SW 1271 (cell line): ENCODE data around the gene JMJD4.

Experiments used
- DNase-seq, 2 experiments: peaks; one replicate each; lab custom pipeline; 2025; lab: John Stamatoyannopoulos, UW

Gene JMJD4

GRCh38 chr1:227769047-227769935 lies 34.2 kb upstream of the JMJD4 start:
- DNase-seq, result no peak

- no peak for DNase-seq
Measured at GRCh38 chr1:227768640-227769039, 33.5 kb upstream of the JMJD4 start.

GRCh38 chr1:227768125-227768439 lies 33.0 kb upstream of the JMJD4 start:
- no peak for DNase-seq

GRCh38 chr1:227767401-227768124 lies 32.5 kb upstream of the JMJD4 start:
- DNase-seq, result no peak

DNA sequence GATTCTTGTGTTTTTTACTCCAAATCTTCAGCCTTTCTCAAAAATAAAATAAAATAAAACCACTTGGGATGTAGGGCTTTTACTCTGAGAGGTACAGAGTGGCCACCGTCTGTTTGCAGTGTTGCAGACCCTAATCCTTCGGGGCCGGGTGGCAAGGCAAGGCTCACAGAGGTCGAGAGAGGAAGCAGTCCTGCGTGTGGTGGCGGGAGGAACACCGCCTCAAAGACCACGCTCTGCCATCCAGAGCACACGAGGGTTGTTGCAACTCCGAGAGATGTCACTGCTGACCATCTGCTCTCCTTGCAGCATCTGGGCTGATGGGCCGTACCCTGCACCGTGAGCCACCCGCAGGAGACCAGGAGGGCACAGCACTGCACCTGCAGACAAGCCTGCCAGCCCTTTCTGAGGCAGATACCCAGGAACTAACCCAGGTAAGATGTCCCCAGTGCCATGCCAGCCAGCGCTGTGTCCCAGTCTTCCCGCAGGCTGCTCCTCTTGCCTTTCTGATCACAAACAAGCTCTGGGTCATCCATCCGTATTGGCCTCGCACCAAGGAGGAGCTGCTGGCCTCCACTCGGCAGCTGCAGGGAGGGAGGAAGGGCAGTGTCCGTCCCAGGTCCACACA lies 31.7 kb upstream of the JMJD4 start:
- DNase-seq, result no peak

GRCh38 chr1:227766015-227766634 lies 31.0 kb upstream of the JMJD4 start:
- no peak for DNase-seq

DNA sequence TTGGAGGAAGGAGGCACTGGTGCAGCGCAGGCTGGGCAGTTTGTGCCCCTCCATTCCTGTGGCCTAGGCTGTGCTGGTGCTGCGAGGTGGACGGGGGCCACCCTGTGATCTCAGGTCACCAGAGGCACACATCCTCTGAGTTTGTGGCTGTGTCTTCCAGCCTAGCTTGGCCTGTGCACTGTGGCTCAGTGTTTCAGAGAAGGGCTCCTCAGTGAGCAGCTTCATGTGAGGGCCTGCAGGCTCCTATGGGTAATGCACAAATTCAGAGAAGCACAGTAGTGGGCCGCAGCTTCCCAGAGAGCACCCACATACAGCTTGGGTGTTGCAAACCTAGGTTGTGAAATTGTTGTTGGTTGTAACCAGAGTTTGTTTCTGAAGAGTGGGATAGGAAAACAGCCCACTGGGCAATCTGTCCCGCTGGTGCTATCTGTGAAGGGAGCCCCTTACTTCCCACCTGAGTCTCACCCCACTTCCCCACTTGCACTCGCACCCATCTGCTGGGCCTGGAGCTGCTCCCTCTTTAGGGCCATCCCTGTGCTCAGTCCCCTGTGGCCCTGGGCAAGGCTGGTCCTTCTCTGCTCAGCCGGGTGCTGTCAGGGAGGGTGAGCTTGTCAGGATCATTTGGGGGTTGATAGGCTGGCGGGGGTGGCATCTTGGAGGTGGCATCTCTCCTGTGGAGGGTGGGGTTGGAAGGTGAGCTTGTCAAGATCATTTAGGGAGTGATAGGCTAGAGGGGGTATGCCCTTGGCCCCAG lies 30.3 kb upstream of the JMJD4 start:
- DNase-seq, result no peak

DNA sequence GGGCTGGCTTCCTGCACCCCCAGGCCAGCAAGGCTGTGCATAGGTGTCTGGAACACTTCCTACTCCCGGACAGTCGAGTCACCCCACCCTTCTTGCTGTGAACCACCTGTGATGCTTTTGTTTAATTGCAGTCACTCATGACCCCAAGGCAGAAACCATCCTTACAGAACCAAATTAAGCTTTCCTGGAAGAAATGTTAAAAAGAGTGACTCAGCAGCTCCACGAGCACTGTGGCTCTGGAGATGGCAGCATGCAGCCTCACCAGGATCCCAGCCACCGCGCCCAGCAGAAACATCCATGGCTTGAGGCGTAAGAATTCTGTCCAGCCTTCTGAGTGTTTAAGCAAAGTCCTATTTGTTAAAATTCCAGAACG lies 28.9 kb upstream of the JMJD4 start:
- no peak for DNase-seq

- DNase-seq, result no peak
Measured at GRCh38 chr1:227763246-227764018, 28.3 kb upstream of the JMJD4 start.

DNA sequence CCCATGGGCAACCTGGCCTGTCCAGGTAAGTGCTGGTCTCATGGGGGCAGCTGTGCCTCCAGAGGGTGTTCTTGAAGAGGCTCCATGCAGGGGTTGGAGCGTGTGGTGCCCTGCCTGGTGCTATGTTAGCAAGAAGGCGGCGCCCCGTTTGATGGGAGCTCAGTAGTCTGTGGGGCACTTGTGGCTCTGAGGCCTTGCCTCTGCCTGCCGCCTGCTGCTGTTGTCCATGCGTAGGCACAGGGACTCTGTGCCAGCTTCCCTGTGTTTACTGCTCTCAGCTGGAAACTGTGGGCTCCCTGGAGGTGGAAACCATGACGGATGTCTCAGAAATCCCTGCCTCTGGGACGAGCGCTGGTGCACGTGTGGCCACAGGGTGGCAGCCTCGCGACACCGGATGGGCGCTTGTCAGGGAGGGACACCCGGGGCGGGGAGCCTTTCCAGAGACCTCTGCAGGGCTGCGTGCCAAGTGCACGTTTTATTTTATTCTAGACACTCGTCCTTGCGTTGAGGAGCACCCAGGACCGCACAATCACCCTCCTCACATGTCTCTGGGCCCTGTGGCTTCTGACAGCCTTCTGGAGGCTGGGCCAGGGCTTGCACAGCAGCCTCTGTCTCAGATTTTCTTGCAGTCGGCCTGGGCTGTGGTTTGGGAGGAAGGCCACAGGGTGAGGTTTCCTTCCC lies 27.3 kb upstream of the JMJD4 start:
- peak; percentile 36 to 46 for DNase-seq

DNA sequence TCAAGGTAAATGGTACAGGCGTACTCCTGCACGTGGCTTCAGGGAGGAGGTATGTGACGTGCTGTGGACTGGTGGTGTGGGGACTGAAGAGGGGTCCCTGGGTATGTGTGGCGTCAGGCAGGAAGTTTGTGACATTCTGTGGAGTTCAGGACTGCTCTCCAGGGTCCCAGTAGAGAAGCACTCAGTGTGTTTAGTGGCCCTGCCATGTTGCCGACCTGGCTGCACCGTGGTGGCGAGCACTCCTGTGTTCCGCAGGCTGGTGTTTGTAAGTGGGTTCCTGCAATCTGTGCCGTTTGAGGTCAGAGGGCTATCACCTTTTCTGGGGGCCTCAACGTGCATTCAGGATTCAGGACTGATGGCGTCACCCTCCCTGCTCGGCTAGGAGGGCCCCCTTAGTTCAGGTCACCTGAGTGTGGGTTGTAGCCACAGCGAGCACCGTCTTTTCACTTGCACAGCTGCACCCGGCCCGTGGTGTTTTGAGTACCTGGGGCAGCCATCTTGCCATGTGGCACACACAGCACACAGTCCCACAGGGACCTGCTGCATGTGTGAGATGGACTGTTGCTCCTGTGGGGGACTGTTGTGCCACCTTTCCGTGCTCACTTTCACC lies 26.6 kb upstream of the JMJD4 start:
- DNase-seq, result no peak

DNA sequence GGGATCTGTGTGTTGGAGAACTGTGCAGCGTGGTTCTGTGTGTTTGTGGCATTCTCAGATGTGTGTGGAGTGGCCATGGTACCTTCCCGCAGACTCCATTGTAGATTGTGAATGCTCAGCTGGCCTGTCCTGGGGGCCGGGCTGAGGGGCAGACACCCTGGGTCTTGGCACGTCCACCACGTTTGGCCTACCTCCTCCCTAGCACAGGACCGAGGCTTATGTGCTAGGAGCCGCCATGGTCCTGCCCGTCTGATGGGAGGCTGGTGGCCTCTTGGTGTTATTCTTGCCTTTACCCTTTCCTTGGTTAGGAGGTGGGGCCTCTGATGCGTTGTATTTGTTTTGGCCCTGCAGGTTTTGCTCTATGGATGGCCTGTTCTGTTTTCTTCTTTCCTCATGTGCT lies 25.3 kb upstream of the JMJD4 start:
- no peak for DNase-seq

GRCh38 chr1:227759341-227760300 lies 24.5 kb upstream of the JMJD4 start:
- DNase-seq, result peak; percentile 37 to 75

GRCh38 chr1:227758366-227758765 lies 23.3 kb upstream of the JMJD4 start:
- DNase-seq, result no peak

- no peak for DNase-seq
Measured at GRCh38 chr1:227757781-227758180, 22.7 kb upstream of the JMJD4 start.

DNA sequence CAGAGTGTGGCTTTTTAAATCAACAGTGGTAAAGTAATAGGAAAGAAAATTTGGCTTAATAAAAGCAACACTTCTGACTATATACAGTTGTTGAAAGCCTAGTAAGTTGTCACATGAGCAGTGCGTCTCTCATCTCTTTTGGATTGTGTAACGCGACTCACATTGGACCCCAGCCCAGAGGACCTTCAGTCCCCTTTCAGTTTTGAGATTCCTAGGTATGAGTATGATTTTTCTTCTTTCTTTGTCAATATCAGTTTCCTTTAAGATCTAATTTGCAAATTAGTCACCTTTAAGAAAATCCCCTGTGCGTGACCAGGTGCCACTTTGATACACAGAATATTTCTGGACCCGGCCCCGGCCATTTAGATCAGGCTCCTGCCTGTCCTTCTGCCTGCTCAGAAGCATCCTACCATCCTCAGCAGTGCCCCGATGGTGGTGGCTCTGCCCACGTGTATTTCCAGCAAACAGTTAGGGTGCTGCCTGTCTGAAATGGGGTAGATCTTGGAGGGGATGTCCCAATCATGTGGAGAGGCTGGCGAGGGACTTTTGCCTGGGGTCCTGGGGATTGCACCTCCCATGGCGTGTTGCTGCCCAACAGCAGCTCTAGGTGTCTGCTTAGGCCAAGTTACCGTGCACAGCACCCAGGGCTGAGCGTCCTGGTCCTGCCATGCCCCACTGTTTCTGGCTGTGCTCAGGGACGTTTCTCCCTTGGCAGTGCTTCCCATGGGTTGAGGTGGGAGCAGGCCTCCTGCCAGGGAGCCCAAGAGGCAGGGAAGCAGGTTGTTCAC lies 21.3 kb upstream of the JMJD4 start:
- DNase-seq, result no peak

DNA sequence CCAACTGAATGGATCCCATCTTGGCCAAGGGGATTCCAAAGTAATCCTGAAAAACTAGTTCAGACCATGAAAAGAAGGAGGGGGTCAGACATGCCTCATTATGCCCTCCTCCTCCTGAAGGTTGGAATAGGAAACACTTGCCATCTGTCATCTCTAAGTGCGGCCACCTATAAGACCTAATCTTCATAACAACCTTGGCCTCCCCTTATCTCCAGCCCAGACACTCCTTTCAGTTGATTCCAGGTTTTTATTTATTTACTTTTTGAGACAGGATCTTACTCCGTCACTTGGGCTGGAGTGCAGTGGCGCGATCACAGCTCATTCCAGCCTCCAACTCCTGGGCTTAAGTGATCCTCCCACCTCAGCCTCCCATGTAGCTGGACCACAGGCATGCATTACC lies 19.9 kb upstream of the JMJD4 start:
- no peak for DNase-seq
